HepG2 (cell line): ENCODE measurements around the gene JPH3.

Source experiments
- SUZ12 ChIP-seq: fragments of 150-350 bp; IDR thresholded peaks from 2 replicates; pipeline ENCODE4 v1.6.1; 2014; ENCODE audit warnings: low read depth, low read length
- TF ChIP-seq, protein P1 (sequence below): sonication (generic); formaldehyde crosslinking; IDR thresholded peaks from 2 replicates; pipeline ENCODE4 v1.5.0; 2020; ENCODE audit warnings: mild to moderate bottlenecking, missing genetic modification reagents, moderate library complexity
- TF ChIP-seq, protein P2 (sequence below), 2 experiments: IDR thresholded peaks; 2 replicates each; pipeline ENCODE4 v1.6.1; 2011 to 2012; ENCODE audit warnings: low read length in 2 of 2, borderline replicate concordance in 1 of 2, low read depth in 1 of 2, mild to moderate bottlenecking in 1 of 2, moderate library complexity in 1 of 2

DNA sequence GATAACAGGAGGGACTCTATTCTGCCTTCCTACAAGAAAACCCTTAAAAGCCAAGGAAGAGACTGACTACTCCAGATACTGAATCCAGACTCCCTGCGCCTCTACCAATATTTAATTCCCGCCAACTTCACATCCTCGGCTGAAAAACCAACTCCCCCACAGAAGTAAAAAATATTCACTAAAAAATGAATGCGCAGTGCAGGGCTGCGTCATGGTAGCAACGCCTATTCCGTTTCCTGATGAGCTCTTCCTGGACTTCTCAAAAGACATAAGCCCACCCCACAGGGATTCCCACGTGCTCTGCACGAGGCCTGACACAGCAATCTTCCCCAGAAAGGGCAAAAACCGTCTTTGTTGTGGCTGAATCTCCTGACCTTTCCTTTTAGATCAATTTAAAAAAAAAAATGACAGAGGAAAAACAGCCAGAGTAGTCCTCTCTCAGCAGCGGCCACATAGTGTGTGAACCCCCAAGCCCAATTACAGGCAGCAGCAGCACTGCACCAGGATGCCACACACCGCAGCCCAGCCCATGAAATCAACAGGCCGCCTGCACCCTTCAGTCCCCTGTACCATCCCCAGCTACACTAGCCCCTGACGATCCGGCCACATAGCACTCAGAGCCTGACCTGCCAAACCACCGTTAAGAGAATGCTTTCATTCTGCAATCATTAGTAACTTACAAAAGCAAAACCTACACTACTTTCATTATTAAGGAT lies 139.6 kb downstream of the JPH3 start:
- TF ChIP-seq, protein P1, sequence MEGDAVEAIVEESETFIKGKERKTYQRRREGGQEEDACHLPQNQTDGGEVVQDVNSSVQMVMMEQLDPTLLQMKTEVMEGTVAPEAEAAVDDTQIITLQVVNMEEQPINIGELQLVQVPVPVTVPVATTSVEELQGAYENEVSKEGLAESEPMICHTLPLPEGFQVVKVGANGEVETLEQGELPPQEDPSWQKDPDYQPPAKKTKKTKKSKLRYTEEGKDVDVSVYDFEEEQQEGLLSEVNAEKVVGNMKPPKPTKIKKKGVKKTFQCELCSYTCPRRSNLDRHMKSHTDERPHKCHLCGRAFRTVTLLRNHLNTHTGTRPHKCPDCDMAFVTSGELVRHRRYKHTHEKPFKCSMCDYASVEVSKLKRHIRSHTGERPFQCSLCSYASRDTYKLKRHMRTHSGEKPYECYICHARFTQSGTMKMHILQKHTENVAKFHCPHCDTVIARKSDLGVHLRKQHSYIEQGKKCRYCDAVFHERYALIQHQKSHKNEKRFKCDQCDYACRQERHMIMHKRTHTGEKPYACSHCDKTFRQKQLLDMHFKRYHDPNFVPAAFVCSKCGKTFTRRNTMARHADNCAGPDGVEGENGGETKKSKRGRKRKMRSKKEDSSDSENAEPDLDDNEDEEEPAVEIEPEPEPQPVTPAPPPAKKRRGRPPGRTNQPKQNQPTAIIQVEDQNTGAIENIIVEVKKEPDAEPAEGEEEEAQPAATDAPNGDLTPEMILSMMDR (CRISPR knock-in tag), result no peak
- TF ChIP-seq, protein P2, sequence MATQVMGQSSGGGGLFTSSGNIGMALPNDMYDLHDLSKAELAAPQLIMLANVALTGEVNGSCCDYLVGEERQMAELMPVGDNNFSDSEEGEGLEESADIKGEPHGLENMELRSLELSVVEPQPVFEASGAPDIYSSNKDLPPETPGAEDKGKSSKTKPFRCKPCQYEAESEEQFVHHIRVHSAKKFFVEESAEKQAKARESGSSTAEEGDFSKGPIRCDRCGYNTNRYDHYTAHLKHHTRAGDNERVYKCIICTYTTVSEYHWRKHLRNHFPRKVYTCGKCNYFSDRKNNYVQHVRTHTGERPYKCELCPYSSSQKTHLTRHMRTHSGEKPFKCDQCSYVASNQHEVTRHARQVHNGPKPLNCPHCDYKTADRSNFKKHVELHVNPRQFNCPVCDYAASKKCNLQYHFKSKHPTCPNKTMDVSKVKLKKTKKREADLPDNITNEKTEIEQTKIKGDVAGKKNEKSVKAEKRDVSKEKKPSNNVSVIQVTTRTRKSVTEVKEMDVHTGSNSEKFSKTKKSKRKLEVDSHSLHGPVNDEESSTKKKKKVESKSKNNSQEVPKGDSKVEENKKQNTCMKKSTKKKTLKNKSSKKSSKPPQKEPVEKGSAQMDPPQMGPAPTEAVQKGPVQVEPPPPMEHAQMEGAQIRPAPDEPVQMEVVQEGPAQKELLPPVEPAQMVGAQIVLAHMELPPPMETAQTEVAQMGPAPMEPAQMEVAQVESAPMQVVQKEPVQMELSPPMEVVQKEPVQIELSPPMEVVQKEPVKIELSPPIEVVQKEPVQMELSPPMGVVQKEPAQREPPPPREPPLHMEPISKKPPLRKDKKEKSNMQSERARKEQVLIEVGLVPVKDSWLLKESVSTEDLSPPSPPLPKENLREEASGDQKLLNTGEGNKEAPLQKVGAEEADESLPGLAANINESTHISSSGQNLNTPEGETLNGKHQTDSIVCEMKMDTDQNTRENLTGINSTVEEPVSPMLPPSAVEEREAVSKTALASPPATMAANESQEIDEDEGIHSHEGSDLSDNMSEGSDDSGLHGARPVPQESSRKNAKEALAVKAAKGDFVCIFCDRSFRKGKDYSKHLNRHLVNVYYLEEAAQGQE (IDR thresholded peaks at IDR 0.05; ENCODE audit: borderline replicate concordance in 1 of 2, low read depth in 1 of 2, low read length in 2 of 2), result no peak
- no peak for TF ChIP-seq SUZ12
